GM10266 (cell line): ENCODE data around the gene C11orf97.
"Not testable (repeated sequence)": the region's sequence is repeated elsewhere in the genome, so short reads cannot be mapped to it uniquely, and the experiment has no call there.

Experiments
- DNase-seq: peaks from one replicate; pipeline ENCODE4 v3.0.0; 2012; ENCODE audit errors: extremely low spot score
- CTCF ChIP-seq: IDR thresholded peaks from 2 replicates; pipeline ENCODE4 v1.5.1; 2012; ENCODE audit warnings: mild to moderate bottlenecking, low read depth; ENCODE audit not compliant: control insufficient read depth, insufficient read depth; ENCODE audit errors: missing control alignments

C11orf97 gene

GRCh38 chr11:94493281-94494125 lies 18.8 kb upstream of the C11orf97 start, which contains the start of the genes ANKRD49 and MRE11:
Gene ANKRD49 (plus strand): TSS chr11:94493984. CDS start chr11:94496694, 2,710 bp downstream.
Gene MRE11 (minus strand): TSS chr11:94493844. CDS start chr11:94492801, 1,043 bp downstream.
- DNase-seq = peak; percentile 87
- no peak for TF ChIP-seq CTCF

GRCh38 chr11:94494126-94494680 lies 18.1 kb upstream of the C11orf97 start:
- no peak for TF ChIP-seq CTCF
- no peak for DNase-seq

GRCh38 chr11:94500181-94500580 lies 12.1 kb upstream of the C11orf97 start:
- TF ChIP-seq CTCF = no peak
- DNase-seq = no peak

- TF ChIP-seq CTCF = peak; percentile 6
- no peak for DNase-seq
Observed at GRCh38 chr11:94501522-94501921, 10.7 kb upstream of the C11orf97 start.

GRCh38 chr11:94504689-94505293 lies 7.5 kb upstream of the C11orf97 start:
- TF ChIP-seq CTCF = peak; percentile 64
- peak; percentile 57 for DNase-seq

- not testable (repeated sequence) for DNase-seq
Observed at GRCh38 chr11:94506513-94506912, 5.7 kb upstream of the C11orf97 start.

GRCh38 chr11:94507485-94507884 lies 4.8 kb upstream of the C11orf97 start:
- no peak for DNase-seq
- TF ChIP-seq CTCF = no peak
